ENCODE results near the gene TMEM52B.

TMEM52B gene

GRCh38 chr12:10178821-10179220 is at the start of gene TMEM52B:
TSS of gene TMEM52B (plus strand) at chr12:10179032. CDS start at chr12:10179575, 543 bp downstream.
- no peak for DNase-seq

- no peak for DNase-seq
These were observed 48.8 kb upstream of the TMEM52B start, which contains the start of gene CLEC7A for GRCh38 chr12:10130042-10130441. TSS of gene CLEC7A (minus strand) at chr12:10130199. CDS start at chr12:10130082, 117 bp downstream.

- DNase-seq: peak; percentile 4 to 5
These were observed 47.6 kb upstream of the TMEM52B start for GRCh38 chr12:10131111-10131690.

- DNase-seq: no peak
These were observed 45.9 kb upstream of the TMEM52B start for GRCh38 chr12:10132850-10133370.

- no peak for DNase-seq
These were observed 43.7 kb upstream of the TMEM52B start for GRCh38 chr12:10135126-10135525.

GRCh38 chr12:10136637-10137205 is 42.1 kb upstream of the TMEM52B start:
- no peak for DNase-seq

GRCh38 chr12:10140001-10140400 is 38.8 kb upstream of the TMEM52B start:
- peak; percentile 49 to 52 for DNase-seq

- no peak for DNase-seq
These were observed 35.7 kb upstream of the TMEM52B start for GRCh38 chr12:10142976-10143589.

- DNase-seq: no peak
These were observed 31.0 kb upstream of the TMEM52B start for GRCh38 chr12:10147714-10148403.

GRCh38 chr12:10151621-10152020 is 27.2 kb upstream of the TMEM52B start:
- no peak for DNase-seq

GRCh38 chr12:10153271-10154144 is 25.3 kb upstream of the TMEM52B start:
- peak; percentile 6 to 42 for DNase-seq

GRCh38 chr12:10154145-10154496 is 24.7 kb upstream of the TMEM52B start:
- no peak for DNase-seq

- DNase-seq: no peak
These were observed 22.9 kb upstream of the TMEM52B start for GRCh38 chr12:10155966-10156365.

GRCh38 chr12:10158406-10158805 is 20.4 kb upstream of the TMEM52B start:
- DNase-seq: no peak

GRCh38 chr12:10159280-10159679 is 19.6 kb upstream of the TMEM52B start:
- no peak for DNase-seq

- no peak for DNase-seq
These were observed 18.0 kb upstream of the TMEM52B start for GRCh38 chr12:10160617-10161385.

GRCh38 chr12:10163084-10163483 is 15.7 kb upstream of the TMEM52B start:
- no peak for DNase-seq

- no peak for DNase-seq
These were observed 13.4 kb upstream of the TMEM52B start for GRCh38 chr12:10165421-10165820.

GRCh38 chr12:10167599-10167998 is 11.2 kb upstream of the TMEM52B start:
- DNase-seq: no peak

GRCh38 chr12:10169104-10169503 is 9.7 kb upstream of the TMEM52B start:
- DNase-seq: no peak

- DNase-seq: no peak
These were observed 8.6 kb upstream of the TMEM52B start for GRCh38 chr12:10170216-10170615.
